AG09309 (cell line): ENCODE results near the gene SQSTM1.
A peak's percentile ranks its signal among the peaks of the same experiment; 100 is the strongest.

Experiments used
- DNase-seq: peaks from one replicate; pipeline ENCODE4 v3.0.0-alpha.2; 2010; ENCODE audit warnings: low read depth
- H3K4me3 ChIP-seq: 2 replicates; pipeline ENCODE4 v1.5.1; 2011; ENCODE audit warnings: mild to moderate bottlenecking, low read depth, low read length, moderate library complexity; ENCODE audit not compliant: control insufficient read depth
- TF ChIP-seq, protein P1 (sequence below): IDR thresholded peaks from 2 replicates; pipeline ENCODE4 v1.5.1; 2011; ENCODE audit warnings: mild to moderate bottlenecking, low read depth, low read length, inconsistent platforms; ENCODE audit not compliant: insufficient read depth, control insufficient read depth; ENCODE audit errors: missing control alignments

The SQSTM1 gene

DNA sequence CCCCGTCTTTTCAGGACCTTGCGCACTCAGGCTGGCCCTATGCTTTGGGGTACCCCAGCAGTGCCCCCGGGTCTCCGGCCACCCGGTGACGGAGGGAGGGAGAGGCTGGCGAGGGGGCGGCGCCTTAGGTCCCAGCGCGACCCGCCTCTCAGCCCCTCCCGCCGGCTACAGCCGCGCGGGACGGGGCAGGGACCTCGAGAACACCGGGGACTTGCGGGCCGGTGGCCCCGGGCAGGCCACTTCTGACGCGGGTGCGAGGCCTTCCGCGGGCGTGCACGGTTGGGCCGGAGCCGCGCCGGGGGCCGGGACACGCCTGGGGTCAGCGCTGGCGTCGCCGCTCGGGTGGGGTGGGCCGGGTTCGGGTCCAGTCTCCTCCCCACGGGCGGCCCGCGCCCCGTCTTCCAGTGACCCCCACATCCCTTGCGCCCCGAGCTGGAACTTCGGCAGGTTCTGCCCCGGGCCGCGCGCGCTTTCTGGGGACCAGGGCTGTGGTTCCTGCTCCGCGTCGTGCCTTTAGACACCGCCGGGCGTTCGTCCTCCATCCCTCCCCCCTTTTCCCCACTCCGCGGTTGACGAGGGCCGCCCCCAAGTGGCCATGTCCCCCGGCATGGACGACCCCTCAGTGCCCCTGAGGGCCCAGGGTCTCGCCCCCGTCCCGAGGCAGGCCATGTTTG lies 3.8 kb upstream of the SQSTM1 start:
- DNase-seq = no peak
- peak overlapping the region; percentile 40 for H3K4me3 ChIP-seq
- TF ChIP-seq, protein P1, sequence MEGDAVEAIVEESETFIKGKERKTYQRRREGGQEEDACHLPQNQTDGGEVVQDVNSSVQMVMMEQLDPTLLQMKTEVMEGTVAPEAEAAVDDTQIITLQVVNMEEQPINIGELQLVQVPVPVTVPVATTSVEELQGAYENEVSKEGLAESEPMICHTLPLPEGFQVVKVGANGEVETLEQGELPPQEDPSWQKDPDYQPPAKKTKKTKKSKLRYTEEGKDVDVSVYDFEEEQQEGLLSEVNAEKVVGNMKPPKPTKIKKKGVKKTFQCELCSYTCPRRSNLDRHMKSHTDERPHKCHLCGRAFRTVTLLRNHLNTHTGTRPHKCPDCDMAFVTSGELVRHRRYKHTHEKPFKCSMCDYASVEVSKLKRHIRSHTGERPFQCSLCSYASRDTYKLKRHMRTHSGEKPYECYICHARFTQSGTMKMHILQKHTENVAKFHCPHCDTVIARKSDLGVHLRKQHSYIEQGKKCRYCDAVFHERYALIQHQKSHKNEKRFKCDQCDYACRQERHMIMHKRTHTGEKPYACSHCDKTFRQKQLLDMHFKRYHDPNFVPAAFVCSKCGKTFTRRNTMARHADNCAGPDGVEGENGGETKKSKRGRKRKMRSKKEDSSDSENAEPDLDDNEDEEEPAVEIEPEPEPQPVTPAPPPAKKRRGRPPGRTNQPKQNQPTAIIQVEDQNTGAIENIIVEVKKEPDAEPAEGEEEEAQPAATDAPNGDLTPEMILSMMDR = peak; percentile 5

DNA sequence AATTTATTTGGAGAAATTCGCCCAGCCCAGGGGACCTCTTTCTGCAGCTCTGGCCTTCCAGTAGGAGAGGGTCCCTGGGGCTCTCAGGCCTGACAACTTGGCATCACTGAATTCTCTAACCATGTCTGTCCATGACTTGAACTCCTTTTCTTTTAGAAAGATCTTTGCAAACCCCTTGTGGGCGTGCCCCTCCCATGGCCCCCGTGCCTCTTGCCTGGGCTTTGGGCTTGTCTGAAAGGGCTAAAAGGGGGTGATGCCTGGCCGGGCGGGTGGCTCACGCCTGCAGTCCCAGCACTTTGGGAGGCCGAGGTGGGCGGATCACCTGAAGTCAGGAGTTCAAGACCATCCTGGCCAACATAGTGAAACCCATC lies 3.2 kb upstream of the SQSTM1 start:
- no peak for DNase-seq
- H3K4me3 ChIP-seq = no peak overlapping the region
- TF ChIP-seq, protein P1 = no peak

DNA sequence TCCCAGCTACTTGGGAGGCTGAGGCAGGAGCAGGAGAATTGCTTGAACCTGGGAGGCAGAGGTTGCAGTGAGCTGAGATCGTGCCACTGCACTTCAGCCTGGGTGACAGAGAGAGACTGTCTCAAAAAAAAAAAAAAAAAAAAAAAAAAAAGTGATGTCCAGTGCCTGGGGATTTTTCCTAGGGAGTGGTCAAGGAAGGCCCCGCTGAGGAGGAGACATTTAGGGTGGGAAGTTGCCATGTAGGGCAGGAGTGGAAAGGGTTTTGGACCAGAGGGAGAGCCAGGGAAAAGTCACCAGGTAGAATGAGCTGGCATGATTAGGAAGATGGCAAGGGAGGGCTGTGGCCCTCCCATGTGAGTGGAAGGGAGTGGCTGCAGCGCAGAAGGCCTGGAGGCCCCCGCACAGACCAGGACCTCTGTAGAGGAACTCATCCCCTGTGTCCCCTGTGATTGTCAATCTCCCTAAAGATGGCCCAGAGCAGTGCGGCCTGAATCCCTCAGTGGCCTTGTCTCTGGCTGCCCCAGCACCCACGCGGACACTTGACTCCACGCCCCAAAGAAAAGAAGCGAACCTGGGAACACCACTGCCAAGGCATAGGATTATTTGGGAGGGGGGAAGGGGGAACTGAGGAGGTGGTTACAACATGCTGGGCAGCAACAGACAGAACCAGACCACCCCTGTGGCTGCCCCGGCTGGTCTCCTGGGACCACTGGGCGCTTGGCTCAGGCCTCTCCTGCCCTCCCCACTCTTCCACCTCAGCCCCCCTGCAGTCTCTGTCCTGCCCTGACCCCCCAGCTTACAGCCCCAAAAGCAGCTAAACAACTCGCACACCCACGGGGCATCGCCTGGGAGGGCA lies 2.6 kb upstream of the SQSTM1 start:
- H3K4me3 ChIP-seq = peak overlapping the region; percentile 27
- DNase-seq = no peak
- TF ChIP-seq, protein P1 = no peak

DNA sequence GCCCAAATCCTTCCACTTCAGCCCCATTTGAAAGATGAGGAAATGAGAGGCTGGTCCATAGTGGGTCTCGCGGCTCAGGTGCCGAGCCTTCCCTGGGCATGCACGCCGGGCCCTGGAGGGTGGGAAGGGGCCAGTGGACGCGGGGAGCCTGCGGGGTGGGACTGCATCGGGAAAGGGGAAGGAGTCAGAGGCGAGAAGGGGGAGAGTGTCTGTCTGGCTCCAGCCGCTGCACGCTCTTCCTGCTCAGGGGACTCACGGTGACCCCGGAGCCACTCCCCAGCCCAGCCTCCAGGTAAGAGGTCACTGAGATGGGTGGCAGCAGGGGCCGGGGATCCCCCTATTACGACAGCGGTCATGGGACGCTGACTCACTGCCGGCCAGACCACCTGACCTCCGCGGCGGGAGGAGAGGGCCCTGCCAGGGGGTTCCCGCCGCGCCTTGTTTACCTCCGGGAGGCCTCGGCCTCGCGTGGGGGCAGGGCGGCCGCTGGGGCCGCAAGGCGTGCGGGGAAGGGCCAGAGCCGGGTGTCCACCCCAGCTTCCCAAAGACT lies 1.9 kb upstream of the SQSTM1 start:
- TF ChIP-seq, protein P1 = no peak
- H3K4me3 ChIP-seq = peak overlapping the region; percentile 27
- peak; percentile 62 for DNase-seq

DNA sequence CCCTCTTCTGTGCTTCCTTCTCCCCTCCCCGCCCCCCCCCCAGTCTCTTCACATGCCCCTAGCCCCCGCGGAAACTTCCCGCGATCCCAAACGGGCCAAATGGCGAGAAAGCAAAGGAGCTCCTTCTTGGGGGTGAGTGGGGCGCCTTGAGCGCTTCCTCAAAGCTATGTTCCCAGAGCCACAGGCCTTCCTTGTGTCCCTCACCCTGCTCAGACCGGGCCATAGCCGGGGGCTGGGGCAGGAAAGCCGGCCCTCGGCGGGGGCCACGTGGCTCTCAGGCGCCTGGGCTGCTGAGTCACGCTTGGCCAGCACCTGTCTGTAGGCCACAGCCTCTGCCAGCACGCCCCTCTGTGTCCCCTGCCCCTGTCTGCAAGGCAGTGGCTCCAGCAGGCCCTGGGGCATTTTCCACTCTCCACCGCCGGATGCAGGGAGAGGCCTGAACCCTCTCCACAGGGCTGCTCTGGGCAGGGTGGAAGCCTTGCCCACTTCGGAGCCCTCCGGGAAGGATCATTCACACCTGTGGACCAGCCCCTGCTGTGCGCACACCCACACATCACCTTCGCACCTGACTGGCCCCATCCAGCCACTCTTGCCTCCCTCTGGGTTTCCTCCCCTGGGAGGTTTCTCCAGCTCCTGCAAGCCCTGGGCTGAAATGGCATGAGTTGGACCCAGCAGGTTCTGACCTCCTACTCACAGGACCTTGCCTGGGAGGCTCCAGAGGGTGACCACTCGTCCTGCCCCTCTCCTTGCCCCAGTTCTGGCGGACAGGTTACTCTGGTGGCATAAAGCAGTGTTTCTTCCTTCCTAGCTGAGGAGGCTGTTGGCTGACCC lies 1.2 kb upstream of the SQSTM1 start:
- TF ChIP-seq, protein P1 = no peak
- peak overlapping the region; percentile 14; the same call in 1 of the 2 replicates for H3K4me3 ChIP-seq
- no peak for DNase-seq

DNA sequence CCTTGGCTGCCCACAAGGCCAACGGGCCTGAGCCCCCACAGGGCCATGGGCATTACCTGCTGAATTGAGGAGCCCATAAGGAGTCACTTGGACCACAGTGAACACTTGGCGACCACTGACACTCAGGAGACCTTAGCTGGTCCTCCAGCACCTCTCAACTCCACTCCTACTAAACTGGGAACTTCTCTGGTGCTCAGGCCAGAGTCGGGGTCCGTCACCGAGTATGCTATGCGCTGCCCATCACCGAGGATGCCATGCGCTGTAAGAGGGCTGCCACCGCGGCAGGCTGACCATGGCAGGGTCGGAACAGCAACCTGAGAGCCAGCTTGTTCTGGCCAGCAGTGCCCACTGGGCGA lies 600 bp upstream of the SQSTM1 start:
- H3K4me3 ChIP-seq = peak overlapping the region; percentile 61
- DNase-seq = no peak
- TF ChIP-seq, protein P1 = no peak
